Keratinocyte (primary cell): ENCODE measurements around the gene ZNF185.

Experiments
- EZH2 ChIP-seq: IDR thresholded peaks from one replicate; pipeline ENCODE4 v1.6.1; 2012; ENCODE audit warnings: inconsistent platforms, mild to moderate bottlenecking, low read length, moderate library complexity
- TF ChIP-seq, protein P1 (sequence below), 3 experiments: IDR thresholded peaks in 1 of 3; conservative IDR thresholded peaks in 1 of 3; optimal IDR thresholded peaks in 1 of 3; 2 replicates in 2 of 3; 3 replicates in 1 of 3; pipeline versions ENCODE3 to v1.5.1; 2011; ENCODE audit warnings: low read length in 3 of 3, mild to moderate bottlenecking in 3 of 3, moderate library complexity in 2 of 3, control low read depth in 1 of 3, inconsistent platforms in 1 of 3; ENCODE audit not compliant: insufficient read depth in 2 of 3; ENCODE audit errors: extremely low read depth in 1 of 3

- TF ChIP-seq, protein P1, sequence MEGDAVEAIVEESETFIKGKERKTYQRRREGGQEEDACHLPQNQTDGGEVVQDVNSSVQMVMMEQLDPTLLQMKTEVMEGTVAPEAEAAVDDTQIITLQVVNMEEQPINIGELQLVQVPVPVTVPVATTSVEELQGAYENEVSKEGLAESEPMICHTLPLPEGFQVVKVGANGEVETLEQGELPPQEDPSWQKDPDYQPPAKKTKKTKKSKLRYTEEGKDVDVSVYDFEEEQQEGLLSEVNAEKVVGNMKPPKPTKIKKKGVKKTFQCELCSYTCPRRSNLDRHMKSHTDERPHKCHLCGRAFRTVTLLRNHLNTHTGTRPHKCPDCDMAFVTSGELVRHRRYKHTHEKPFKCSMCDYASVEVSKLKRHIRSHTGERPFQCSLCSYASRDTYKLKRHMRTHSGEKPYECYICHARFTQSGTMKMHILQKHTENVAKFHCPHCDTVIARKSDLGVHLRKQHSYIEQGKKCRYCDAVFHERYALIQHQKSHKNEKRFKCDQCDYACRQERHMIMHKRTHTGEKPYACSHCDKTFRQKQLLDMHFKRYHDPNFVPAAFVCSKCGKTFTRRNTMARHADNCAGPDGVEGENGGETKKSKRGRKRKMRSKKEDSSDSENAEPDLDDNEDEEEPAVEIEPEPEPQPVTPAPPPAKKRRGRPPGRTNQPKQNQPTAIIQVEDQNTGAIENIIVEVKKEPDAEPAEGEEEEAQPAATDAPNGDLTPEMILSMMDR (optimal IDR thresholded peaks at IDR 0.05 in 1 of 3, IDR thresholded peaks at IDR 0.05 in 1 of 3, conservative IDR thresholded peaks at IDR 0.05 in 1 of 3; ENCODE audit: extremely low read depth in 1 of 3, insufficient read depth in 2 of 3, low read length in 3 of 3): peak in 2 of 3 experiments; percentile 47 to 55
- TF ChIP-seq EZH2: no peak
These were observed 17.8 kb downstream of the ZNF185 start for GRCh38 chrX:152915541-152916241.
